ENCODE measurements around the gene ANKRD66. TPM values are rescaled to one million over a fixed set of nuclear protein-coding genes. Genes with fewer than 3 reads are reported as not detected.

The ANKRD66 gene
- total RNA-seq, 2 experiments from 2014 or later, result not detected

DNA sequence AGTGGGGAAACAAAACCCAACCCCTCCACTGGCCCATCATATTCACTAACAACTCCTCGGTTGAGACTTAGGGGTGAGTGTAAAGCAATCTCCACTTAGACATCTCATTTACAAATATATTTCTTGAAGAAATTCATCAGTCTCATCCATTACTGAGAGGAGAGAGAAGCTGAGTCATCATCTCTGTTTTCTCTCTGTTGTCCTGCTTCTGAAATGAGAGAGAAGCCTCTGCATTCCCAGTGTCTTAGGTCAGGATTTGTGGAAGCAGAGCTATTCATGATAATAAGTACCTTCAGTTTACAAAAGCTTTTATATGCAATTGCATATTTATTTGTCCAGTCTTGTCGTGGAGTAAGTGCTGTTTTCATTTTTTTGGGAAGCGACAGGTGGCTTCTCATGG lies 47.3 kb downstream of the ANKRD66 start:
- Mint-ChIP-seq H3K27me3 (no peaks in the 10 kb centered on the region), H3K36me3 (no peaks in the 10 kb centered on the region), H3K4me3 (no peak overlapping the region), H3K9me3 (no peaks in the 10 kb centered on the region), H3K27ac (no peak overlapping the region), H3K4me1 (no peaks in the 10 kb centered on the region)
- no peak for DNase-seq

DNA sequence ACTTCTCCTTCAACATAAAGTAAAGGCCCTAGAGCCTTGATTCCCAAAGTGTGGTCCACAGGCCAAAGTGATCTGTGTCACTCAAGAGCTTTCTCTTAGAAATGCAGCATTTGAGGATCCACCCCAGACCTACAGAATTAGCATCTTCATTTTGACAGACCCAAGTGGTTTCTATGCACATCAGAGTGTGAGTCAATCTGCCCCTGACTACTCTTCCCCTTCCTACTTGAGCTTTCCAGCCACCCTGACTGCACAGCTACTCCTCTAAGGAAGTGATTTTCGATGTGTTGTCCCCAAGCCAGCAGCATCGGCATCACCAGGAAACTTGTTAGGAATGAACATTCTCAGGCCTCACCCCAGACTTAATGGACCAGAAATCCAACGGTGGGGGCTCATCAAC lies 49.1 kb downstream of the ANKRD66 start:
- no peak for DNase-seq
- Mint-ChIP-seq H3K36me3 (no peaks in the 10 kb centered on the region), H3K27me3 (no peaks in the 10 kb centered on the region), H3K4me3 (no peak overlapping the region), H3K9me3 (no peaks in the 10 kb centered on the region), H3K4me1 (no peaks in the 10 kb centered on the region), H3K27ac (no peak overlapping the region)

DNA sequence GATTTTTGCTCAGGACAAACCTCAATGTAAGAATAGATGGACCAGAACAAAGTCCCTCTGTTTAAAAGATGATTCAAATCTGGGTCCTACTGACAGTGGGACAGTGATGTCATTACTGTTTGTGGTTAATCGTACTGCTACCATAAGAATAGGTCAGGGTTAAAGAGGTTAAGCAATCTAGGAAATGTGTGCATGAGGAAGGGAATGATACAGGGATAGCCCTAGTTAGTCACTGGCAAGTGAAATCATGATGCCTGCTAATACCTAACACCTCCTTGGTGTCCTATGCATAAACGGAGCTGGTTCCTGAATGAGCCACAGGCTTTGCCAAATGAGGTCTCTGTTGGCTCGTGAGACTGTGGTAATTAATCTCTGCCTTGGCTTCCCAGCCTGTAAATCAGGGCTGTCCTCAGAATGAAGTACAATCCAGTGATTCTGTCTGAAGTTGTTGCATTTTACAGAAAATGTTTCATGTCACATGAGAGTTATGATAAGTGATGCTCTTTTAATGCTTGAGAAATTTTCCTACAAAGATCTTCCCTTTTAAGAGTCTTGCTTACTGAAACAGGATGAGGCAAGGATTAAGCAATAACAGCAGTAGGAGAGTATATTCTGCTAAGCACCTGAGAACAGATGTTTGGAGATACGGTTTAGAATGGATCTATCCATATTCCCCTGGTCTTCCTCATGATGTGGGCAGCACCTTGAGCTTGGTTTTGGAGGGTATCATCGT lies 50.3 kb downstream of the ANKRD66 start:
- Mint-ChIP-seq H3K27me3 (peaks cover 5% of the 10 kb centered on the region), H3K36me3 (no peaks in the 10 kb centered on the region), H3K4me1 (no peaks in the 10 kb centered on the region), H3K9me3 (no peaks in the 10 kb centered on the region), H3K27ac (no peak overlapping the region), H3K4me3 (no peak overlapping the region)
- no peak for DNase-seq

GRCh38 chr6:46799657-46800056 lies 52.9 kb downstream of the ANKRD66 start:
- Mint-ChIP-seq H3K4me1 (no peaks in the 10 kb centered on the region), H3K4me3 (no peak overlapping the region), H3K9me3 (no peaks in the 10 kb centered on the region), H3K27ac (no peak overlapping the region), H3K27me3 (peaks cover 12% of the 10 kb centered on the region), H3K36me3 (no peaks in the 10 kb centered on the region)
- no peak for DNase-seq

DNA sequence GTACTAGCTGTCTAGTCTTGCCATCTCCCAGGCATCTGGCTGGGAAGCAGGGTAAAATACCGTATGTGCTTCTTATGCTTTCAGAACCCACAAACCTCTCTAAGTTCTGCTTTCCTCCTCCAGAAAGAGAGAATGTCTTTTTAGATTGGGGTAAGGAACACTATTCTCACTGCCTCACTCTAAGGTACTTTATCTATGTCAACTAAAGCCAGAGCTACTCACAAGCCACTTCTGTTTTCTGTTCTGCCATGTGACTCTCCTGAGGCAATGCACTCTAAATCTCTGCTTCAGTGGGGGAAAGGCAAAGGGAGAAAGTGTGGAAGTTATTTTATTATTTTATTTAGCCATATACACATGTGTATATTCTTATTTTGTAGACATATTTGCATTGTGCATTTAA lies 62.1 kb downstream of the ANKRD66 start:
- Mint-ChIP-seq H3K36me3 (no peaks in the 10 kb centered on the region), H3K4me3 (no peak overlapping the region), H3K27me3 (peaks cover 75% of the 10 kb centered on the region), H3K9me3 (no peaks in the 10 kb centered on the region), H3K27ac (no peak overlapping the region), H3K4me1 (no peaks in the 10 kb centered on the region)
- no peak for DNase-seq

Other genes with a start within 250 kb of the ANKRD66 start
- not detected for gene CYP39A1, start 94.1 kb upstream of the ANKRD66 start, total RNA-seq
- gene SLC25A27, start 94.0 kb upstream of the ANKRD66 start, total RNA-seq, result 1 to 10 TPM; 1.5 to 2.1 TPM
- gene TDRD6, start 59.0 kb upstream of the ANKRD66 start, total RNA-seq, result not detected
- not detected for gene PLA2G7, start 11.6 kb upstream of the ANKRD66 start, total RNA-seq
- gene MEP1A, start 46.5 kb downstream of the ANKRD66 start, total RNA-seq, result not detected
- gene ADGRF5, start 175.0 kb downstream of the ANKRD66 start, total RNA-seq, result not detected

All from activated naive CD8-positive, alpha-beta T cell treated with anti-CD3 and anti-CD28 coated beads for 36 hours (primary cell).